ENCODE data around the gene NRIP1. TPM values are rescaled to one million over a fixed set of nuclear protein-coding genes. Genes with fewer than 3 reads are reported as not detected.
A peak's percentile ranks its signal among the peaks of the same experiment; 100 is the strongest.

The NRIP1 gene
- total and polyA plus RNA-seq, 2 donors from 2014 or later = 7.4 to 60.4 TPM

GRCh38 chr21:15053500-15053899 is 11.3 kb downstream of the NRIP1 start:
- H3K36me3 ChIP-seq (ENCODE audit: control insufficient read depth in 2 of 3, insufficient read depth in 3 of 3, low read length in 3 of 3) = no peaks in the 10 kb centered on the region
- DNase-seq (no peak), FAIRE-seq (no peak)
- H3K4me3 ChIP-seq (ENCODE audit: low read length in 3 of 3) = no peak overlapping the region
- H3K9me3 ChIP-seq (ENCODE audit: control insufficient read depth in 2 of 3, insufficient read depth in 1 of 3, low read length in 3 of 3) = no peaks in the 10 kb centered on the region
- TF ChIP-seq CTCF (IDR thresholded peaks at IDR 0.05; ENCODE audit: borderline replicate concordance, extremely low read depth, insufficient read depth) = no peak
- intact Hi-C loops (cut with DNase I) = no loop called here
- H3K9ac ChIP-seq (ENCODE audit: low read length in 3 of 3) = no peak overlapping the region
- H3K27me3 ChIP-seq (ENCODE audit: control insufficient read depth, insufficient read depth, low read length) = no peaks in the 10 kb centered on the region
- peaks cover 6 to 47% (median 29%) of the 10 kb centered on the region in 3 donors for H3K4me1 ChIP-seq (ENCODE audit: control insufficient read depth in 2 of 3, insufficient read depth in 2 of 3, low read depth in 1 of 3, low read length in 3 of 3)
- no peak overlapping the region for H3K27ac ChIP-seq (ENCODE audit: low read depth in 2 of 2, low read length in 2 of 2)

GRCh38 chr21:15052459-15052763 is 12.4 kb downstream of the NRIP1 start:
- intact Hi-C loops (cut with DNase I) = no loop called here
- no peak for TF ChIP-seq CTCF (IDR thresholded peaks at IDR 0.05; ENCODE audit: borderline replicate concordance, extremely low read depth, insufficient read depth)
- DNase-seq (no peak), FAIRE-seq (no peak)
- Histone ChIP-seq H3K27ac (ENCODE audit: low read depth in 2 of 2, low read length in 2 of 2) (no peak overlapping the region), H3K9ac (ENCODE audit: low read length in 3 of 3) (no peak overlapping the region), H3K4me1 (ENCODE audit: control insufficient read depth in 2 of 3, insufficient read depth in 2 of 3, low read depth in 1 of 3, low read length in 3 of 3) (peaks cover 5 to 41% (median 31%) of the 10 kb centered on the region in 3 donors), H3K36me3 (ENCODE audit: control insufficient read depth in 2 of 3, insufficient read depth in 3 of 3, low read length in 3 of 3) (no peaks in the 10 kb centered on the region), H3K4me3 (ENCODE audit: low read length in 3 of 3) (peak overlapping the region in 2 of 3 donors; percentile 42 to 45), H3K9me3 (ENCODE audit: control insufficient read depth in 2 of 3, insufficient read depth in 1 of 3, low read length in 3 of 3) (no peaks in the 10 kb centered on the region), H3K27me3 (ENCODE audit: control insufficient read depth, insufficient read depth, low read length) (no peaks in the 10 kb centered on the region)

- Histone ChIP-seq H3K9ac (ENCODE audit: low read length in 3 of 3) (peak overlapping the region in 1 of 3 donors; percentile 6), H3K4me1 (ENCODE audit: control insufficient read depth in 2 of 3, insufficient read depth in 2 of 3, low read depth in 1 of 3, low read length in 3 of 3) (peaks cover 0 to 41% (median 28%) of the 10 kb centered on the region in 3 donors), H3K36me3 (ENCODE audit: control insufficient read depth in 2 of 3, insufficient read depth in 3 of 3, low read length in 3 of 3) (no peaks in the 10 kb centered on the region), H3K27me3 (ENCODE audit: control insufficient read depth, insufficient read depth, low read length) (no peaks in the 10 kb centered on the region), H3K27ac (ENCODE audit: low read depth in 2 of 2, low read length in 2 of 2) (peak overlapping the region; percentile 28 to 33), H3K9me3 (ENCODE audit: control insufficient read depth in 2 of 3, insufficient read depth in 1 of 3, low read length in 3 of 3) (no peaks in the 10 kb centered on the region), H3K4me3 (ENCODE audit: low read length in 3 of 3) (peak overlapping the region in 2 of 3 donors; percentile 45)
- DNase-seq (peak in 2 of 5 donors; percentile 51 to 56), FAIRE-seq (no peak)
- intact Hi-C loops (cut with DNase I) = no loop called here
- TF ChIP-seq CTCF (IDR thresholded peaks at IDR 0.05; ENCODE audit: borderline replicate concordance, extremely low read depth, insufficient read depth) = no peak
Measured at GRCh38 chr21:15051644-15052458, 12.9 kb downstream of the NRIP1 start.

All from kidney (tissue), 14 donors.